HepG2 (cell line): ENCODE results near the gene ZKSCAN2. TPM values are rescaled to one million over a fixed set of nuclear protein-coding genes. Genes with fewer than 3 reads are reported as not detected.

ENCODE experiments used
- CERS6 ChIP-seq: sonication (generic); formaldehyde crosslinking; IDR thresholded peaks from 2 replicates; pipeline ENCODE4 v1.5.0; 2020; ENCODE audit warnings: missing genetic modification reagents
- GMEB1 ChIP-seq: sonication (generic); formaldehyde crosslinking; IDR thresholded peaks from 2 replicates; pipeline ENCODE4 v1.5.1; 2020; ENCODE audit warnings: missing genetic modification reagents, mild to moderate bottlenecking, borderline replicate concordance
- HNF1A ChIP-seq, 2 experiments: sonication (generic) in 1 of 2; formaldehyde crosslinking in 1 of 2; IDR thresholded peaks; 2 replicates each; pipeline versions ENCODE4 v1.4.0 to v1.6.1; 2016 to 2020; ENCODE audit warnings: borderline replicate concordance in 1 of 2, low read depth in 1 of 2, mild to moderate bottlenecking in 1 of 2, missing genetic modification reagents in 1 of 2
- KMT2A ChIP-seq: sonication (generic); formaldehyde crosslinking; IDR thresholded peaks from 2 replicates; pipeline ENCODE4 v1.4.0; 2020; ENCODE audit warnings: missing genetic modification reagents
- PITX1 ChIP-seq: sonication (generic); formaldehyde crosslinking; IDR thresholded peaks from 2 replicates; pipeline ENCODE4 v1.5.1; 2020; ENCODE audit warnings: mild to moderate bottlenecking, missing genetic modification reagents
- PLRG1 ChIP-seq: fragments of 450-650 bp; conservative IDR thresholded peaks from 2 replicates; pipeline ENCODE4 v1.6.1; 2016
- SOX6 ChIP-seq, 2 experiments: fragments of 450-650 bp in 1 of 2; sonication (generic) in 1 of 2; formaldehyde crosslinking in 1 of 2; IDR thresholded peaks; 2 replicates each; pipeline versions ENCODE4 v1.4.0 to v1.6.1; 2017 to 2020; ENCODE audit warnings: antibody characterized with exemption in 1 of 2, mild to moderate bottlenecking in 1 of 2, missing genetic modification reagents in 1 of 2
- SP1 ChIP-seq, 2 experiments: fragments of 450-650 bp in 1 of 2; sonication (generic) in 1 of 2; formaldehyde crosslinking in 1 of 2; IDR thresholded peaks; 2 replicates each; pipeline versions ENCODE4 v1.4.0 to v1.6.1; 2016 to 2020; ENCODE audit warnings: missing genetic modification reagents in 1 of 2
- ZNF572 ChIP-seq: sonication (generic); formaldehyde crosslinking; IDR thresholded peaks from 2 replicates; pipeline ENCODE4 v1.5.1; 2020; ENCODE audit warnings: mild to moderate bottlenecking, missing genetic modification reagents
- ZNF615 ChIP-seq: sonication (generic); formaldehyde crosslinking; IDR thresholded peaks from 2 replicates; pipeline ENCODE4 v1.5.0; 2020; ENCODE audit warnings: mild to moderate bottlenecking, missing genetic modification reagents, borderline replicate concordance
- ZNF775 ChIP-seq: sonication (generic); formaldehyde crosslinking; IDR thresholded peaks from 2 replicates; pipeline ENCODE4 v1.4.0; 2020; ENCODE audit warnings: missing genetic modification reagents, mild to moderate bottlenecking, moderate library complexity, borderline replicate concordance
- polyA plus RNA-seq, 8 experiments: library from polyadenylated mRNA; depleted of rRNA in 3 of 8; stranded (reverse) in 7 of 8; unstranded in 1 of 8; fragments of >200 nt; fragmentation: Illumina TruSeq in 4 of 8; extraction: Trizol in 4 of 8; gene quantifications; 2 replicates each; pipeline versions ENCODE4 v1.2.1 to v1.2.3, GENCODE V29; 2011 to 2016; ENCODE audit warnings: low read depth in 4 of 8, missing spikeins in 1 of 8, mixed read lengths in 1 of 8; ENCODE audit not compliant: insufficient read depth in 1 of 8
- total RNA-seq, 5 experiments: library from RNA; depleted of rRNA; stranded (reverse); fragments of >200 nt; fragmentation: Illumina TruSeq; extraction: Trizol; gene quantifications; 2 replicates each; pipeline ENCODE4 v1.2.3, GENCODE V29; 2016; ENCODE audit warnings: low read depth in 1 of 5

The ZKSCAN2 gene
- total and polyA plus RNA-seq, 2 of the 13 experiments (the other 11 are each of a cell fraction or from before 2014, with no cell fraction given): 4.2 to 11.1 TPM

- TF ChIP-seq PITX1 (CRISPR knock-in tag) (peak; percentile 22; the same call in 1 of the 2 replicates), GMEB1 (no peak), ZNF775 (CRISPR knock-in tag) (no peak), SOX6 (IDR thresholded peaks at IDR 0.05) (no peak), SOX6 (CRISPR knock-in tag; IDR thresholded peaks at IDR 0.05) (peak; percentile 53), HNF1A (IDR thresholded peaks at IDR 0.05; ENCODE audit: low read depth) (no peak), HNF1A (CRISPR knock-in tag; IDR thresholded peaks at IDR 0.05; ENCODE audit: borderline replicate concordance) (no peak), CERS6 (CRISPR knock-in tag) (no peak), ZNF615 (CRISPR knock-in tag) (0 out of 2 replicates have a peak, but pooled peaks have one; percentile 19), KMT2A (CRISPR knock-in tag) (no peak), PLRG1 (no peak), ZNF572 (CRISPR knock-in tag) (no peak), SP1 (IDR thresholded peaks at IDR 0.05) (no peak), SP1 (CRISPR knock-in tag; IDR thresholded peaks at IDR 0.05) (no peak)
Observed at GRCh38 chr16:25256695-25257469, 763 bp downstream of the ZKSCAN2 start (continued).
